HG03457 (cell line): Measurements from ENCODE around the gene ZDHHC11B.
"Not testable (repeated sequence)": the region's sequence is repeated elsewhere in the genome, so short reads cannot be mapped to it uniquely, and the experiment has no call there.

Experiments used
- ATAC-seq: cut with Tn5 transposase; IDR thresholded peaks from one replicate; pipeline ENCODE4 v1.9.1; 2021; ENCODE audit warnings: moderate number of reproducible peaks; ENCODE audit not compliant: unreplicated experiment

The ZDHHC11B gene

DNA sequence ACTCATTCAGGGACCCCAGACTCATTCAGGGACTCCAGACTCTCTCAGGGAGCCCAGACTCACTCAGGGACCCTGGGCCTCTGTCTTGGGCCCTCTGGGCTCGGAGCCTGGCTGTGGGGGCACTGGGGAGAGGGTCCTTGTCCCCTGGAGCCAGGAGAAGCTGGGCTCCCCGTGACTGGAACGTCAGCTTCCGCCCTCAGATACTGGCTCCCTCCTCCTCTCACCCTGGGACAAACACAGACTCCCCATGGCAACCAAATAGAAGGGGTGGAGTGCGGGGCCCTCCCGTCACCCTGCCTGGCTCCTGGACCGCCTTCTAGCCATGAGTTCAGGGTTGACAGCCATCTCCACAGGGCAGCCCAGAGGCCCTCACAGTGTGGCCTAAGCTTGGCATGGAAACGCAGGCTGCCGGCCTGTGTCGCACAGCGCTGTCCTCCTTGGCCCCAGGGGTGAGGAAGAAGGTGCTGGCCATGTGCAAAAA is 27.6 kb downstream of the ZDHHC11B start:
- ATAC-seq: no peak

DNA sequence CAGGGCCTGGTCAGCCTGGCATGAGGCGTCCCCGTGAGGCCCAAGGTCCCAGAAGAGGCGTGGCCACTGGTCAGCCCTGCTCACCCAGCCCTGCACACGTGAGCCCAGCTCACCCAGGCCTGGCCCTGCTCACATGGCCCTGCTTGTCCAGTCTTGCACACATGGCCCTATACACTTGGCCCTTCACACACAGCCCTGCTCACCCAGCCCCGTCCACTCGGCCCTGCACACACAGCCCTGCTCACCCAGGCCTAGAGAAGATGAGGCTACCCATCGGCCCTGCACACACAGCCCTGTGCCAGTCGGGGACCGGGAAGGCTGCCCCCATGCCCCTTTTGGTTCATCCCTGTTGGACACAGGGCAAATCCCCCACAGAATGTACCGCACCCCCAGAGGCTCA is 28.4 kb downstream of the ZDHHC11B start:
- no peak for ATAC-seq

DNA sequence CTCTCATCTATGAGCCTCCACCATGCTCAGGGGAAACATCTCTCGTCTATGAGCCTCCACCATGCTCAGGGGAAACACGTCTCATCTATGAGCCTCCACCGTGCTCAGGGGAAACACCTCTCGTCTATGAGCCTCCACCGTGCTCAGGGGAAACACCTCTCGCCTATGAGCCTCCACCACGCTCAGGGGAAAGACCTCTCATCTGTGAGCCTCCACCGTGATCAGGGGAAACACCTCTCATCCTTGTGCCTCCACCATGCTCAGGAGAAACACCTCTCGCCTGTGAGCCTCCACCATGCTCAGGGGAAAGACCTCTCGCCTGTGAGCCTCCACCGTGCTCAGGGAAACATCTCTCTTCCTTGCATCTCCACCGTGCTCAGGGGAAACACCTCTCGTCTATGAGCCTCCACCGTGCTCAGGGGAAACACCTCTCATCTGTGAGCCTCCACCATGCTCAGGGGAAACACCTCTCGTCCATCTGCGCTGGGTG is 30.3 kb downstream of the ZDHHC11B start:
- ATAC-seq: not testable (repeated sequence)

DNA sequence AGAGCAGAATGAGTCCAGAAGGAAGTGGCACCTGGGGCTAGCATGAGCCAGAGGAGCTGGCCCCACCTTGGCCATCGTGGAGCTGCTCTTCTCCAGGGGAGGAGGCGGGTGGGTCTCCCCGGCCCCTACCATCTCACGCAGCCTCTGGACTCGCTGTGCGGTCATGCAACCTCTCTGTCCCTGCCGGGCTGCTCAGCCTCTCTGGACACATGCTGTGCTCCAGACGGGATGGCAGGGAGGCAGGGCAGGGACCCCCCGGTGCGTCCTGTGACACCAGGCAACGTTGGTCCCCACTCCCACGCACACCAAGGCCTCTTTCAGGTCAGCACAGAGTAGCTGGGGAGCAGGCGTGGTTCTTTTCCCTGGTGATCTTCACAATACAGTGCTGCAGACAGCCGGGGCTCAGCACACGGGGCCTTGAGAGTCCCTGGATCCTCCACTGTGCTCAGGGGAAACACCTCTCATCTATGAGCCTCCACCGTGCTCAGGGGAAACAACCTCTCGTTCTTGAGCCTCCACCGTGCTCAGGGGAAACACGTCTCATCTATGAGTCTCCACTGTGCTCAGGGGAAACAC is 30.9 kb downstream of the ZDHHC11B start:
- ATAC-seq: not testable (repeated sequence)

DNA sequence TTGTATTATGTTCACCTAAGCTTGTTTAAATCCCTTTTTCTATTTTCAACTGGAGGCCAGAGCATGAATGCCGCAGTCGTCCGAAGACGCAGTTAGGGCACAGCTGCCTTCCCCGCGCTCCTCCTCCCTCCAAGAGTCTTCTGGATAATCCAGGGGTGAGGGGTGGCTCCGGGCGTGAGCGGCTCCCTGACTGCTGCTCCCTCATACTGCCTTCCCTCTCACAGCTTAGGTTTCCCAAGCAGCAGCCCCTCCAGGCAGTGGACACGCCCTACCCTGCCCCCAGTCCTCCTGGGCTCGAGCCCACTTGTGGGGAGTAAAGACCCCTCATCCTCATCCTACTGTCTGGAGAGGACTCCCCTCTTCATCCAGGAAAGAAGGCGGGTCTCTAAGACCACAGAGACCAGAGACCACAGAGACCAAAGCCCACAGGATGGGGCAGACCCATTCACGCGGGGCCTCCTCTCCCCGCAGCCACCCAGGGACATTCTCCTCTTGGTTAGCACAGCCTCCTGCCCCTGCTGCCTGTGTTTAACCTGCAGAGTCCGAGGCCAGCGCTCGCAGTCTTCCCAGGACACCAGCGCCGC is 31.9 kb downstream of the ZDHHC11B start:
- ATAC-seq: not testable (repeated sequence)

DNA sequence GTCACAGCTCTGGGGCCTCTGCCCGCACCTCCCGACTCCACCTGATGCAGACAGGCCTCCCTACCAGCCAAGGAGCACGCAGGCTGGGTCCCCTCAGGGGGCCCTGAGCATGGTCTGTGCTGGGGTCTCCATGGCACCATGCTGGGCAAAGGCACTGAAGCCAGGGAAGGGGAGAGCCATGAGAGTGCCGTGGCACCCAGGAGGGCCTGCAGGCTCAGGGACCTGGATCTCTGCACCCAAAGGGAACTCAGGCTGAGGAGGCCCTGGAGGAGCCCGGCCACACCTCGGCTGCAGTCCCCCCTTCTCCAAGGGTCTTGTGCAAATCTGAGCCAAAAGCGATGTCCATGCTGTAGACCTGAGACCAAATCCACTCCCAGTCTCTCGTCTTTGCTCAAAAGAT is 32.5 kb downstream of the ZDHHC11B start:
- ATAC-seq: not testable (repeated sequence)

DNA sequence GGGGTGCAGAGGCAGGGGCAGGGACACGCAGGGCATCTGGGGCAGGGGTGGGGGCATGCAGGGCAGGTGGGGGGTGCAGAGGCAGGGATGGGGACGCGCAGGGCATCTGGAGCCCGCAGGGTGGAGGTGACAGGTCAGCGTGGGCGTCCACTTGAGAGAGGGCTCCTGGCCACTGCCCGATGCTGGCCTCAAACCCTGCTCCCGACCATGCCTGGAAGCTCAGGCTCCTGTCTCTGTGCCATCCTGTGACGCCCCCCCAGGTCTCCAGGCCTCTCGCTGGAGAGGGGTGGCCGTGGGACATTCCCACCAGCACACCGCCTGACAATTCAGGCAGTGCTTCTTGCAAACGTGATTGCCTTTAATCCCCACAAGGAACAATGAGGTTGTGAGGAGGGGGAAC is 33.0 kb downstream of the ZDHHC11B start:
- no peak for ATAC-seq

DNA sequence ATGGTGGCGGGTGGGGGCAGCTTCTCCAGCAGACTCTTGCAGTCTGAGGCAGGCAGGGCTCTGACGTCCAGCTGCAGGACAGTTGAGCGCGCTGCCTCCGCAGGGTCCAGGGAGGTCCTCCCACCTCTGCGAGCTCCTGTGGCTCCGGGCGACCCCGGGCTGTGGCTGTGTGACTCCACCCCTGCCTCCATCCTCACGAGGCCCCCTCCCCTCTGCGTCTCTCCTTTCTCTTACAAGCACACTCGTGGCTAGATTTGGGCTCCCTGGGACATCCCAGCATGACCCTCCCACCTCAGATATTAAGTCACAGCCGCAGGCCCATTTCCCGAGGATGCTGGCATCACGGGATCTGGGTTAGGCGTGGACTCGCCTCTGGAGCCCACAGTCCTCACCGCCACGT is 34.3 kb downstream of the ZDHHC11B start:
- not testable (repeated sequence) for ATAC-seq

DNA sequence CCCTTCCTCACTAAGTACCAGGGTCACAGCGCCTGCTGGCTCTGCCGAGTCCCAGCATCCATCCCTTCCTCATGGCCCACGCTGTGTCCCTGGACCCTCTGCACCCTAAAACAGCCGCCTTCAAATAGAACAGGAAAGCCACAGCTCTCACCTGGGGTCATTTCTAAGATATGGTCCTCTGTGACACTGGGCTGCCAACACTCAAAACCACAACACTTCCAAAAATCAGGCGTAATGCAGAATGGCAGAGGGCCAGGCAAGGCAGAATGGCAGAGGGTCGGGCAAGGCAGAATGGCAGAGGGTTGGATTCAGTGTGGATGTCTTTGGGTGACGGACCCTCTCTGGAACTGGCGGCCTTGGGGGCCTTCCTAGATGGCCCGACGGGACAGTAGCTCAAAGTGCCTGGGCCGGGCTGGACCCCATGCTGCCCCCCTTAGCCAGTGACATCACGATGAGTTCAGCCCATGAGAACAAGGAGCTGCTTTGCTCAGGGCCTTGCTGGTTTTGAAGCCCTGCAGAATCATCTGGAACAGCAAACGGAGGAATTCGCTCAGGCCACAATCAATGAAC is 35.3 kb downstream of the ZDHHC11B start:
- no peak for ATAC-seq

DNA sequence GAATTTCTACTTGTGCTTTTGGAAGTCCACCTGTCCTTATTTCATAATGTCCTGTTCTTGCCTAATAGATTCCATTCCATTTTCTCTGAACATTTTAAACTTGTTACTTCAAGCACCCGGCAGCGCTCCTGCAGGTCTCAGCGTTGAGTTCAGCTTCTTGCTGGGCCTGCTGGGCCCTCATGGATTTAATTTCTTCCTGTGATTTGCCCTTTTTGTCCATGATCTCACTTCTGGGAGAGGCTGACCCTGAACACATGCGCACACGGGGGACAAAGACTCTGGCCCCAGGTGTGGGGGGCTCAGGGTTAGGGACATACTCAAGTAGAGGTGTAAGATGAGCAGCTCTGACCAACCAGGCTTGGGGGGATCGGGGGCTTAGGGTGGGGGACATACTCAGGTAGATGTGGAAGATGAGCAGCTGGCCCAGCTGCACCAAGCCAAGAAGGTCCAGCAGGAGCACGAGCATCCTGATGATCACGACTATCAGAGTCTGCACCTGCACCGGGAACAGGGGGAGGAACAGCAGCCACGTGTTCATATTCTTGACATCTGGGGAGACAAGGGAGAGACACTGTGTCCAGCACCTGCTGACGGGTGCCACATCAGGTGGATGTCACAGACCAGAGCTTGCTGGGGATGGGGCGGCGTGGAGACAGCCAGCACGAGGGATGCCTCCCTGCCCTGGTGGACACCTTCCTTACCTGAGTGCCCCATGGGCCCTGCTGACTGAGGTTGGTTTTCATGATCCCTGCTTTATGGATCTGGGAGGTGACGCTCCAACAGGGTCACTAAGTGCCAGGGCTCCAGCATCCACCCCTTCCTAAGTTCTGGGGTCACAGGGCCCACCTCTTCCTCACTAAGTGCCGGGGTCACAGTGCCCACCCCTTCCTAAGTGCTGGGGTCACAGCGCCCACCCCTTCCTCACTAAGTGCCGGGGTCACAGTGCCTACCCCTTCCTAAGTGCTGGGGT is 36.2 kb downstream of the ZDHHC11B start:
- ATAC-seq: not testable (repeated sequence)

DNA sequence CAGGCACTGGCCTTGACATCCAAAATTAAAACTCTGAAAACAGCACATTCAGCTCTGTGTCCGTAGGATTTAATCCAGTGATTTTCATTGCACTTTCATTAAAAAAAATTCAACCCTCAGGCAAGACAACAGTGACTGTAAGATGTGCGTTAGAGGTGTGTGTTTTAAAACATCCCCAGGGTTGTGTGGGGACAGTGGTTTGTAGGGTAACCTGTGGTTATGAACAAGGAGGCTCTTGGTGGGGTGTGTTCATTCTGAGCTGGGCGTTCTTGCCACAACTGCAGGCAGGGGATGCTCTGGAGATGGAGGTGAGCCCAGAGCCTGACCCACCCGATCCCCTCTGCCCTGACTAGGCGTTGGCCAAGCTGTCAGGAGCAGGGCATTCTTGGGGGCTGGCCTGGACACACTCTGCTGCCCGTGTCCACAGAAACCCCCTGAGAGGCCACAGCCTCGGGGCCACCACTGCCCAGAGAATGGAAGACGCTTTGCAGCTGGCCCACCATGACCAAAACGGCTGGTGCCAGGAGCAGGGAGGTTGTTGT is 37.2 kb downstream of the ZDHHC11B start:
- ATAC-seq: not testable (repeated sequence)

DNA sequence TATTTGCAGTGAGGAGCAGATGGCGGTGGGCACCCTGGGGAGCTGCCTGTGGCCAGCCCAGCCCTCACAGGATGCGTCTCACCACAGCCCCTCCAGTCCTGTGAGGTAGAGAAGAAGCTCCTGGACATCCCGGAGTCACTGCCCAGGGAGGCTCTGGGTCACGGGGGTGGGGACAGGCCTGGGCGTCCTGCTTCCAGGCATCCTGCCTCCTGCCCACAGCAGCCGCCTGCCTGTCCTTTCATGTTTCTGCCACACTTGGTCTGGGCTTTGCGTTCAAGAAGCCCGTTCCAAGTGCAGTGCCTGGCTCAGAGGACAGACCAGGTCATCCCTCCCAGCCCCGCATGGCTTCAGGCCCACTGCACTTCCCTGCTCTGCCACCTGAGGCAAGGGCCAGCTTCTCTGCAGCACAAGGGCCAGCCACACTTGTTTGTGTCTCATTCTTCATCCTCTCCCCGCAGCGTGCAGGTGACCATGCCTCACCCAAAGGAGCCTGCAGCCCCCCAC is 38.2 kb downstream of the ZDHHC11B start:
- ATAC-seq: no peak

DNA sequence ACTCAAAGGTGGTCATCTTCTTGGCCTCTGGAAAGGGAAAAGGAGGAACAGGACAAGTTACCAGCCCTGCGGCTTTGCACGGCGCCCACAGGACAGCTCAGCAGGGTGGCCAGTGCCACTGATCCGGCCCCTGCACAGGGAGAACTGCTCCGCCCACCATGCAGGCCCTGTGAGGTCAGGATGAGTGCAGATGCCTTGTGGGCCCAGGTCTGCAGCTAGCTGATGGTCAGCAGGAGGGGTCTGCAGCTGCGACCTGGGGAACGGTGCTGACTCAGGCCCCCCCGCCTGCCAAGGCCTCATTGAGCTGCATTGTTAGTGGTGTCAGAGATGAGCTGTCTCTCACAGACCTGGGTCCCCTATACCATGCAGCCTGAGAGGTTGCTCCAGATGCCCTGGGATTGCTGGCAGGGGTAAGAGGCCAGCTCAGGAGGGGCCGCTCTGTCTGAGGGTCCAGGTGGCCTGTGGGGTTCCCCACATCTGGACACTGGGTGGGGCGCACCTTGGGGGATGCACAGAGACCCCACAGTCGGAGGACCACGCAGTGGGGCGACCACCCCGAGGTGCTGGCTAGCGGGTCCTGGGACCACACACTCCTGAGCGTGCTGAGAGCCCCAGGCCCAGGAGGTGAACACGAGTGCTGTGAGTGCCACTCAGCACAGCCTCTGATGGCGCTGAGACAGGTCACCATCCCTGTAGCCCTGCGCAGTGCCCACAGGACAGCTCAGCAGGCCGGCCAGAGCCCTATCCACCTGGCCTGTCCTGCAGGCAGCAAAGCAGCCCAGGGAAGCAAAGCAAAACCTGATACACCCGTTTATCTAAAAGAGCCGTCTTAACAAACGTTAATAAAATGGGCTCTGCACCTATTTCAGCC is 39.0 kb downstream of the ZDHHC11B start:
- not testable (repeated sequence) for ATAC-seq

DNA sequence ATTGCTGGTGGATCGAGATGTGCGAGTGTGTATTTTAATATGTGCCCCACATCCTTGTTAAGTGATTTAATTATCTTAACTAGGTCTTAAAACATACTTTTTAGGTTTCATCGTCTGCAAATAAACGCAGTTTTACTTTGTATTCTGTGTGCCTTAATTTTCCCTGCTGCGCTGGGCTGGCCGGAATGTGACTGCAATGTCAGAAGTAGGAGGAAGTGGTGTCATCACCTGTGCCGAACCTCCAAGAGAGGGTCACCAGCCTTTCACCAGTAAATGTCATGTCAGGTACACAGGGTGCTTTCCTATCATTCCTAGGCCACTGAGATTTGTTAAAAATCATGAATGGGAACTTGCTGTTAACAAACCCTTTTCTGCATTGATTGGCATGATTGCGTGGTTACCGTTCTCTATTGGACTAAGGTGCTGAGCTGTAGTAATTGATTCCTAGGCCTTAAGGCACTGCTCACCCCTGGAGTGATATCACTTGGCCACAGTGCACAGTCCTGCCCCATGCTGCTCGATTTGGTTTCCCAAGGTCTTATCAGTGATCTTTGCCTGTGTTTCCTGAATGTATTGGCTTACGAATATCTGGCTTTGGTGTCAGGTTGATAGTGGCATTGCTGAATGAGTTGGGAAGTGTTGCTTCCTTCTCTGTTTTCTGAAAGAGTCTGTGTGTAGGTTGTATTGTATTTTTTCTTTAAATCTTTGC is 40.7 kb downstream of the ZDHHC11B start:
- not testable (repeated sequence) for ATAC-seq

DNA sequence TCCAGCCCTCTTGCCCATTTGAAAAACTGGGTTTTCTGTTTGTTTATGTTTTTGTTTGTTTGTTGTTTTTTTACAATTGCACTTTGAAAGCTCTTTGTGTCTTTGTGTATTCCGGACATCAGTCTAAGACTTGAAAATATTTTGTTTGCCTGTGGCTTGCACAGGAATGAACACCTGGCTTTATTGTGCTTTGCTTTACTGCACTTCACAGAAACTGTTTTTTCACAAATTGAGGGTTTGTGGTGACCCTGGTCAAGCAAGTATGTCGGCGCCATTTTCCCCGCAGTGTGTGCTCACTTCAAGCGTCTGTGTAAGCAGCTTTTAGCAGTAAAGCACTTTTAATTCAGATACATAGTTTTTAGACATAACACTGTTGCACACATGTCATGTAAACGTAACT is 42.3 kb downstream of the ZDHHC11B start:
- not testable (repeated sequence) for ATAC-seq

DNA sequence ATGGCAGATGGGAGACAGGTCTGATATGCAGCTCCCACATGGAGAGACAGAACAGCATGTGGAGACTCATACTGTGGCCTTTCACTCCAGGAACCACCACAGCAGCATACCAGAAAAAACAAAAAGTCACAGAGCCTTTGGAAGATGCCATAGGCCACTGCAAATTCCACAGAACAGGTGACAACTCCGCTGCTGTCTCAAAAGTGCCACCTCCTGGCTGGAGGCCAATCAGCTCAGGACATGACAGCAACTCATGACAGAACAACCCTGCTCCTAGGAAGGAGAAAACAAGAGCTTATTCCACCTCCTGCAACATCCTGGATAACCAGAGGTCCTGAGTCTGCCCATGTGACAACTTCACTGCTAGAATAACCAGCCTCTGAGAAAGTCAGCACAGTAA is 50.4 kb downstream of the ZDHHC11B start:
- ATAC-seq: not testable (repeated sequence)

DNA sequence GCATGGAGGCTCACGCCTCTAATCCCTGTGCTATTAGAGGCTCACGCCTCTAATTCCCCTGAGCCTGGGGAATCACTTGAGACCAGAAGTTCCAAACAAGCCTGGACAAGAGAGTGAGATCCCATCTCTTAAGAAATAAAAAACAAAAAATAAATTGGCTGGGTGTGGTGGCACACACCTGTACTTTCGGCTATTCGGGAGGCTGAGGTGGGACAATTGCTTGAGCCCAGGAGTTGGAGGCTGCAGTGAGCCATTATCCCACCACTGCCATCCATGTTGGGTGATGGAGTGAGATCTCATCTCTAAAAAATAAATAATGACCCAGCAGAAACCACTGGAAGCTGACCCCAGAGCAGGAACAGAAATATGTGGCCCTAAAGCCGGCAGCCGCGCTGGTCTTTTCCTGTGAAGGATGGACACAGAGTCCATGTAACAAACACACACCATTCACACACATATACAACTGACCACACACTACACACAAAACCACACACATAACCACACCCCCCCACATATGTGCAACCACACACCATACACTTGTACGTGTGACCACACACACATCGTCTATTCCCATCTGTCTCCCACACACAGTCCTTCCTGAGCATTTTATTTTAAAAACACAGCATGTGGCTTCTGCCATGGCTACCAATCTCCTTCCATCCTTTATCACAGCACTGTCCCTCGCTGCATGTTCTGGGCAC is 51.6 kb downstream of the ZDHHC11B start:
- ATAC-seq: not testable (repeated sequence)

DNA sequence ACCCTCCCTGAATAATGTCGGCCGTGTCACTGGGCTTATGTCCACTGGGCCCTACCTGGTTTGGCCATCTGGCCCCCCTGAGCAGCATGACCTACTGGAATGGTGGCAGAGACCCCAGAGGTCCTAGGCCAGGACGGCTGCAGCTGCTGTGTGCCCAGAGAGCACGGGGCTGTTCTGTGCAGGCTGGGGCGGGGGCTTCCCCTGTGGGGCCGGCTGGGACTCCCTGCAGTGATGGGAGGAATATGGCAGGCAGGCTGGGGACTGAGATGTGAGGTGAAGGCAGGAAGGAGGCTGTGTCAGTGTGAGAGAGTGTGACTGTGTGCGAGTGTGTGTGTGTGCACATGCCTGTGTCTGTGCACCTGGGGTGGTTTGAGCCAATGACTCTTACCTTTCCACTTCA is 55.3 kb downstream of the ZDHHC11B start:
- ATAC-seq: not testable (repeated sequence)
